Esophagus squamous epithelium (tissue), 4 donors: ENCODE measurements around the gene ASGR2.
"Not testable (repeated sequence)": the region's sequence is repeated elsewhere in the genome, so short reads cannot be mapped to it uniquely, and the experiment has no call there.

Experiments
- CTCF ChIP-seq, 6 experiments: fragments of 450-650 bp in 4 of 6; fragments of 200-600 bp in 2 of 6; sonication (generic) in 2 of 6; IDR thresholded peaks; one replicate each; pipeline ENCODE4 v1.5.1; 2016 to 2019; ENCODE audit warnings: antibody characterized with exemption in 6 of 6, mild to moderate bottlenecking in 4 of 6, moderate library complexity in 4 of 6
- POLR2A ChIP-seq, 4 donors: fragments of 450-650 bp; IDR thresholded peaks; one replicate each; pipeline ENCODE4 v1.6.1; 2017; ENCODE audit warnings: antibody characterized with exemption in 4 of 4, mild to moderate bottlenecking in 4 of 4, moderate library complexity in 3 of 4

GRCh38 chr17:7089570-7089969 lies 25.1 kb downstream of the ASGR2 start:
- not testable (repeated sequence) for TF ChIP-seq POLR2A, CTCF (IDR thresholded peaks at IDR 0.05)
